Measurements from ENCODE around the gene NOL9. TPM values are rescaled to one million over a fixed set of nuclear protein-coding genes. Genes with fewer than 3 reads are reported as not detected.

The NOL9 gene
- total and polyA plus RNA-seq, 2 of the 13 experiments (the other 11 are each of a cell fraction or from before 2014, with no cell fraction given), result 18.0 to 24.7 TPM

DNA sequence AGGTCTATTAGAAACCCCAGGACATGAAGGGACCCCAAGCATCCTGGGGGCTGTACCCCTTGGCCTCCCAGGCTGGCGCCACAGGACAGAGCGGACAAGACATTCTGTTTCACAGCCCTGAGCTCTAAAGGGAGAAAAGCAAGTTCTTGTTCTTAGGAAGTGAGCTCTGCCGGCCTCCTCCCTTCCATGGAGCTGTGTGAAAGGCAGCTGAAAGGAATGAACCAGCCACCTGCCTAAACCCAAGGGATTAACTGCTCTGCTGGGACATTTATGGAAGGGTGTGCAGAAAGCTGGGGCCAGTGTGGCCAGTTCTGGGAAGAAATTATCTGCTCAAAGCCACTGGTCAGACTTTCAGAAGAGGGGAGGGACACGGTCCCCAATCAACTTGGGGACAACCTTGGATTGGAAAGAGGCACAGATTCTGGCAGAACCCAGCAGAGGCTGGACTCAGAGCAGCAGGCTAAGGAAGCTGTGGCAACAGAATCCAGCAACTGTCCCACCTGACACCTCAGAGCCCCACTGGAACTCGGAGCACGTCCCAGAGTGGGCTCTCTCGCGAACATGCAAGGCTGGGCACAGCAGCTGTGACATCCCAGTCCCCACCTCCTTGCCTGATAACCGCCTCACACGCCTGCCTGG, 46.2 kb upstream of the NOL9 start:
- TF ChIP-seq RXRA (CRISPR knock-in tag; IDR thresholded peaks at IDR 0.05) (0 out of 2 replicates have a peak, but pooled peaks have one; percentile 23), ZNF547 (CRISPR knock-in tag; IDR thresholded peaks at IDR 0.05) (no peak), NCOA5 (CRISPR knock-in tag; IDR thresholded peaks at IDR 0.05) (no peak), ZBTB7B (CRISPR knock-in tag; IDR thresholded peaks at IDR 0.05) (0 out of 2 replicates have a peak, but pooled peaks have one; percentile 27), CBX2 (IDR thresholded peaks at IDR 0.05; ENCODE audit: low read depth, low read length) (no peak), CBX2 (CRISPR knock-in tag; IDR thresholded peaks at IDR 0.05; ENCODE audit: low read depth) (peak; percentile 75; the same call in 1 of the 2 replicates), CBX5 (CRISPR knock-in tag; IDR thresholded peaks at IDR 0.05; ENCODE audit: borderline replicate concordance) (0 out of 2 replicates have a peak, but pooled peaks have one; percentile 2), ZKSCAN5 (CRISPR knock-in tag; IDR thresholded peaks at IDR 0.05) (no peak), JDP2 (CRISPR knock-in tag; IDR thresholded peaks at IDR 0.05; ENCODE audit: borderline replicate concordance) (no peak), RAD21 (CRISPR knock-in tag; IDR thresholded peaks at IDR 0.05) (peak; percentile 10; the same call in 1 of the 2 replicates), THAP11 (CRISPR knock-in tag; IDR thresholded peaks at IDR 0.05) (no peak), ZFP90 (CRISPR knock-in tag; IDR thresholded peaks at IDR 0.05; ENCODE audit: borderline replicate concordance) (0 out of 2 replicates have a peak, but pooled peaks have one; percentile 15), MXD4 (CRISPR knock-in tag; IDR thresholded peaks at IDR 0.05) (no peak), SMAD1 (CRISPR knock-in tag; IDR thresholded peaks at IDR 0.05; ENCODE audit: borderline replicate concordance, low read depth) (no peak), HNRNPLL (IDR thresholded peaks at IDR 0.05; ENCODE audit: low read depth, low read length, poor library complexity, severe bottlenecking) (no peak)
- TF ChIP-seq, protein P1, sequence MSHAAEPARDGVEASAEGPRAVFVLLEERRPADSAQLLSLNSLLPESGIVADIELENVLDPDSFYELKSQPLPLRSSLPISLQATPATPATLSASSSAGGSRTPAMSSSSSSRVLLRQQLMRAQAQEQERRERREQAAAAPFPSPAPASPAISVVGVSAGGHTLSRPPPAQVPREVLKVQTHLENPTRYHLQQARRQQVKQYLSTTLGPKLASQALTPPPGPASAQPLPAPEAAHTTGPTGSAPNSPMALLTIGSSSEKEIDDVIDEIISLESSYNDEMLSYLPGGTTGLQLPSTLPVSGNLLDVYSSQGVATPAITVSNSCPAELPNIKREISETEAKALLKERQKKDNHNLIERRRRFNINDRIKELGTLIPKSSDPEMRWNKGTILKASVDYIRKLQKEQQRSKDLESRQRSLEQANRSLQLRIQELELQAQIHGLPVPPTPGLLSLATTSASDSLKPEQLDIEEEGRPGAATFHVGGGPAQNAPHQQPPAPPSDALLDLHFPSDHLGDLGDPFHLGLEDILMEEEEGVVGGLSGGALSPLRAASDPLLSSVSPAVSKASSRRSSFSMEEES (CRISPR knock-in tag; IDR thresholded peaks at IDR 0.05), result no peak
- TF ChIP-seq, protein P2, sequence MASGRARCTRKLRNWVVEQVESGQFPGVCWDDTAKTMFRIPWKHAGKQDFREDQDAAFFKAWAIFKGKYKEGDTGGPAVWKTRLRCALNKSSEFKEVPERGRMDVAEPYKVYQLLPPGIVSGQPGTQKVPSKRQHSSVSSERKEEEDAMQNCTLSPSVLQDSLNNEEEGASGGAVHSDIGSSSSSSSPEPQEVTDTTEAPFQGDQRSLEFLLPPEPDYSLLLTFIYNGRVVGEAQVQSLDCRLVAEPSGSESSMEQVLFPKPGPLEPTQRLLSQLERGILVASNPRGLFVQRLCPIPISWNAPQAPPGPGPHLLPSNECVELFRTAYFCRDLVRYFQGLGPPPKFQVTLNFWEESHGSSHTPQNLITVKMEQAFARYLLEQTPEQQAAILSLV (CRISPR knock-in tag; IDR thresholded peaks at IDR 0.05; ENCODE audit: borderline replicate concordance), result 0 out of 2 replicates have a peak, but pooled peaks have one; percentile 45
- H3K9me3 ChIP-seq (ENCODE audit: low read length), result no peaks in the 10 kb centered on the region
- ChIA-PET CTCF (ENCODE audit: low intra/inter-chr PET ratio, low total read pairs) (no interaction called here), POLR2A (interaction anchor here (1.3 to 7.1 kb wide), 8 partner anchors 9 to 110 kb away, joined by 4 to 113 read pairs (median 6); partner anchors contain the start of genes NOL9, PHF13, PLEKHG5 and TAS1R1)
- H3K4me3 ChIP-seq (replicated peaks in 1 of 3; ENCODE audit: insufficient read depth in 1 of 3, low read depth in 2 of 3, low read length in 3 of 3), result peak overlapping the region; percentile 77 to 93 (median 92)
- peaks cover 52% of the 10 kb centered on the region for H3K4me1 ChIP-seq (ENCODE audit: insufficient read depth, low read length)
- H2AFZ ChIP-seq (ENCODE audit: low read length), result no peak overlapping the region
- H3K36me3 ChIP-seq (replicated peaks in 1 of 2; ENCODE audit: control insufficient read depth in 1 of 2, insufficient read depth in 2 of 2, low read length in 2 of 2), result peaks cover 22 to 39% of the 10 kb centered on the region in 2 experiments
- peak overlapping the region; percentile 97 for H3K4me2 ChIP-seq (ENCODE audit: low read depth, low read length)
- WGBS (ENCODE audit: low lambda C conversion rate), result 24% methylated on average over 8 of the region's 10 CpGs
- H3K27ac ChIP-seq (ENCODE audit: extremely low read length, insufficient read depth, low read length), result peak overlapping the region; percentile 100
- no peak for FAIRE-seq
- intact Hi-C loops (cut with micrococcal nuclease; ENCODE audit: unreplicated experiment), result loop anchor here (2.0 kb wide), 1 partner anchor 22 kb away; the partner anchor contains the start of gene ZBTB48
- DNase-seq (ENCODE audit: low spot score), result no peak
- peaks cover 56% of the 10 kb centered on the region for H3K79me2 ChIP-seq (ENCODE audit: insufficient read depth, low read length)
- H3K9ac ChIP-seq (ENCODE audit: insufficient read depth, low read depth, low read length), result peak overlapping the region; percentile 87
- in situ Hi-C loops (cut with HindIII; ENCODE audit: extremely low pct_ligation_motif_present, low pct_unique_long_range_greater_than_20kb), result no loop called here
- TSS peak; percentile 39 for BruUV-seq (replicated peaks)
- no peaks in the 10 kb centered on the region; a peak in 1 of 5 replicates for H3K27me3 ChIP-seq (ENCODE audit: control insufficient read depth in 1 of 2, insufficient read depth in 2 of 2, low read length in 2 of 2)
- no peak for ATAC-seq
- peaks cover 51% of the 10 kb centered on the region for H4K20me1 ChIP-seq (ENCODE audit: insufficient read depth, low read length)
